ENCODE data around the gene NTM.

- TF ChIP-seq CTCF (optimal IDR thresholded peaks at IDR 0.05 in 1 of 3, IDR thresholded peaks at IDR 0.05 in 1 of 3, conservative IDR thresholded peaks at IDR 0.05 in 1 of 3; ENCODE audit: extremely low read depth in 1 of 3, insufficient read depth in 2 of 3, low read length in 3 of 3) = no peak
- no peak for TF ChIP-seq EZH2 (IDR thresholded peaks at IDR 0.05; ENCODE audit: low read length)
Measured at GRCh38 chr11:131580476-131580875, 210.1 kb downstream of the NTM start.
